Urothelium cell line (cell line): ENCODE results near the gene PGLYRP2.

ENCODE experiments used
- DNase-seq: peaks from one replicate; pipeline ENCODE4 v3.0.0; 2011; ENCODE audit warnings: low spot score, mixed read lengths
- FAIRE-seq: peaks from 2 replicates; lab custom pipeline; 2011; peaks lifted over from hg19 to GRCh38; lab: Jason Lieb, UNC

The PGLYRP2 gene

DNA sequence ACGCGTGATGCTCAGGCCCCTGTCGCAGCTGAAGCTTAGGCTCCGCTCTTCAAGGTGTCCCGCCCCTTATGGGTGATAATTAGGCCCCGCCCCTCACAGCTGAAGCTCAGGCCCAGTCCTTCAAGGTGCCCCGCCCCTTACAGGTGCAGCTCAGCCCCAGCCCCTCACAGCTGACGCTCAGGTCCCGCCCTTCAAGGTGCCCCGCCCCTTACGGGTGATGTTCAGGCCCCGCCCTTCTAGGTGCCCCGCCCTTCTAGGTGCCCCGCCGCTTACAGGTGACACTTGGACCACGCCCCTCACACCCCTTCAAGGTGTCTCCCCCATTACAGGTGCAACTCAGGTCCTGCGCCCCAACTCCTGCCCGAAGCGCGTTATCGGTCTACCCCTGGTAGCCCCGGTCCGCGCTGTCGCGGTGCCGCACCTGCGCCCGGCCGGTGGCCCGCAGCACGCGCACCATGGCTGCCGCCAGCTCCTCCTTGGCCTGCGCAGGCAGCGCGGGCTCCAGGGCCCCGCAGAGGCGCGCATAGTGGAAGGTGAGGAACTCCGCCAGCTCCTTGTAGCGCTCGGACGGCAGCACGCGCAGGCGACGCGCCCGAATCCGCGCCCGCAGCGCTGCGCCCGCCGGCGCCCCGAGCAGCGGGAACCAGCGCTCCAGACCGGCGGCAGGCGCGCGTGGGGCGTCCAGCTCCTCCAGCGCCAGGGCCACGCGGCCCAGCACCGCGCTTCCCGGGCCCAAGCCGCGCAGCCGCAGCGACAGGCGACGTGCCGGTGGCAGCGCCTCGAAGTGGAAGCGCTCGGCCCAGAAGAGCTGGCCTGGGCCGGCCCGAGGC, 22.2 kb downstream of the PGLYRP2 start:
- FAIRE-seq, result no peak
- no peak for DNase-seq

DNA sequence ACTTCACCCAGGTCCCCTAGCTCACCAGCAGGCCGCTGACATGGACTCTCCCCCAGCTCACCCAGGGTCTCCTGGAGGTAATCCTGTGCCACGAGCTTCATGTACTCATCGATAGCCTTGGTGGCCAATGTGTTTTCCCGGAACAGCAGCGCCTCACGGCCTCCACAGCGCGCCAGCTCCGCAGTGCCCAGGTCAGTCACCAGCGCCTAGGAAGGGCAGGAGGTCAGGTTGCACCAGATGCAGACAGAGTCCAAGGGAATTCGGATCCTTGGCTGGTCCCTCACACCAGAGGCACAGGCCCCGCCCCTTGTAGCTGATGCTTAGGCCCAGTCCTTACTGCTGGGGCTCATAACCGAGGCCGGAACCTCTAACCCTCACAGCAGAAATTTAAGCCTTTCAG, 22.9 kb downstream of the PGLYRP2 start:
- FAIRE-seq (no peak), DNase-seq (no peak)

DNA sequence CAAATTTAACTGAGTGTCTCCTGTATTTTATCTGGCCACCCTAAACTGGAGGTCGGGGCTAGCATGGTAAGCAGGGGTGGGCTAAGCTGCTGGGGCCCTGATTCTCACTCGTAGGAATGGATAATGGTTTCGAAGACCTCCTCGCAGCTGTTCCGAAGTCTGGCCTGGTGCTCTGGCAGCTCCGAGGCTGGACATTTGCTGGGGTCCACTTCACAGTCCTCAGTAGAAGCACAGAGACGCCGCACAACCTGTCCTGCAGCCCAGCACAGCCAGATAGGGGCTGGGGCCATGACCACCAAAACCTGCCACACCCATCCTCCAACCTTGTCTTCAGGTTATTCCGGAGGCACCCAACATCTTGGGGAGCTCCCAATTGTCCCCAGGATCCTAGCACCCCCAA, 23.3 kb downstream of the PGLYRP2 start:
- FAIRE-seq (no peak), DNase-seq (no peak)

DNA sequence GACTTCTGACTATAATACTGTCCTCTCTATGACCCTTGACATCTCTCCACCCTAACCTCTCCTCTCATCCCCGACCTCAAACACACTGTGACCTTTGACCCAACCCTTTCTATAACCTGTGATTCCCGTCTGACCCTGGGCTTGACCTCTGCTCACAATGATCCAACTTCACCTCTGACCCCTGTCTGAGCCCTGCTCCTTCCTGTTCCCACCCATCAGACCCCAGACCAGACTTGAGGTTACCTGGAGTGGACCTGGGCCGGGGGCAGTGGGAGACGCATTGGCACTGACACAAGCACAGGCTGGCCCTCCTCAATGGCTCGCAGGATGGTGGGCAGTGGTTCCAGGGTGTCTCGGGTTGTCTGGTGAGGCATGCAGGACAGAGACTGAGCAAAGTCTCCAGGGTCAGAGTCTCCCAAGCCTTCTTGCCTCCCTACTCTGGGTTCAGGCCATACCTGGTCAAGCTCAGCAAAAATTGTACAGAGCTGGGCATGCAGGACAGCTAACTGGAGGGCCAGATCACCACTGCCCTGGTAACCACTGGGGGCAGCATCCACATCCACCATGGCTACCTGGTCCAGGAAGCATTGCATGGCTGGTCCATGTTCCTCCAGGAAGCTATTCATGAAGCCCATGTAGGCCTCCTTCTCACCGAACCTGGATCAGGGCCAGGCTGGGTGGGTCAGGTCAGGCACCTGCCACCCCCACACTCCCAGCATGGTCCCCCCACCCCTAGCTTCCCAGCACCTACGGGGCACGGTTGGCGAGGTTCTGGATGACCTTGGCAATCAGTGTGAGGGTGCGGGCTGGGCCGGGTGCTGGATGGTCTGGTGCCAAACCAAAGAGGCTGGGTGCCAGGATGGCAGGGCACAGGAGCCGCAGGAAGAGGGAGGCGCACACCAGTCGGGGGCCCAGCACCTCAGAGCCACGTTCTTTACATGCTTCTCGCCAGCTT, 25.1 kb downstream of the PGLYRP2 start:
- DNase-seq, result no peak
- FAIRE-seq, result no peak

DNA sequence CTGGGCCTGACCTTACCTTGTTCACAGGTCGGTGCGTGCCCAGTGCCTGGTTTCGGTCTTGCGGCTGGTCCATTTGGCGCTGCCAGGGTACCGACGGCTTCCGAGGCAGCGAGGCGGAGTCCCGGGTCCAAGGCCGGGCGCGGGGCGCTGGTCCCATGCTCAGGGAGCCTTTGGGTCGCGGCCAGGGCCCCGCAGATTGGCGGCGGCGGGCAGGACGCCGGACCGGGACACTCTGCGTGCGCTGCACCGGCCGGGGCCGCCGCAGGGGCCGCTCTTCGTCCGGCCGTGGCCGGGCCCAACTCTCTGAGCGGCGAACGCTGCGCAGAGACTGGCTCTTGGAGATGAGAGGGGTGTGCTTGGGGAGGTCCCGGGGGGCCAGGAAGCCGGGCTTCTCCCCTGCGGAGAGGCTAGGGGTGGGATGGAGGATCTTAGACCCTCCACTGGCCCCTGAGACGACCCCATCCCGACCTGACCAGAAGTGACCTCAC, 26.2 kb downstream of the PGLYRP2 start:
- DNase-seq, result no peak
- FAIRE-seq, result no peak

DNA sequence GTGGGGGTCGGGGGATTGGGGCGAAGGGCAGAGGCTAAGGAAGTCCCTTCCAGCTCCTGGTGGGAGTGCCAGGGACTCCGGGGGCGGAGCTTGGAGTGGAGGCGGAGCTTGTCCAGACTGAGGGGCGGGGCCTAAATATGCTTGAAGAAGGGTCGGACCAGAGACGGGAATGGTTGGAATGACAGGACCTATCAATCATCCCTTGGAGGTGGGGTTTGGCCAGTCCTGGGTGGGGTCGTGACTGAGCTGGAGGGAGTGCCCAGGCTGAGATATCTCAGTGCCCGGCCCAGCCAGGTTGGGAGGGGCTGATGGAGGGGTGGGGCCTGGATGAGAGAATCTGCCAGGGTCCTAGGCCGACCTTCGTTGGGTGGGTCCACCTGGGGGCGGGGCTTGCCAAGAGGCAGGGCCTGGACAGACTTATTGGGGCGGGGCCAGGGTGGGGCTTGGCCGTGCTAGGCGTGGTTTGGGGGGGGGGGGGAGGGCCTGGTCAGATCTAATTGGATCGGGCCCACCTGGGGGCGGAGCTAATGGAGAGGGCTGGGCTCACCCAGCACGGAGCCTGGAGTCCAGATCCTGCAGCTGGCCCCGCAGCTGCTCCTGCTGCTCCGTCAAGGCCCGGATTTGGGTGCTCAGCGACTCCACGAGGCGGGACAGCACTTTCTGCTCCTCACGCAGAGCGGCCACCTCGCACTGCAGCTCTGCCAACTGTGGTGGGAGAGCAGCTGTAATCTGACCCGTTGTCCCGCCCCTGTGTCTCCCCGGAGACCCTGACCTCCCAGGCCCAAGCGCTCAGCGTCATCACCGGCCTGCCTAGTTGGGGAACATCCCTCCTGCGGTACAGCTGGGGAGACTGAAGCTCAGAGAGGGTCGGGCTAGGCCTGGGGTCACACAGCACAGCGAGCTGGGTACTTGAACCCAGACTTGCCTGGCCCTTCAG, 26.9 kb downstream of the PGLYRP2 start:
- DNase-seq (no peak), FAIRE-seq (no peak)

DNA sequence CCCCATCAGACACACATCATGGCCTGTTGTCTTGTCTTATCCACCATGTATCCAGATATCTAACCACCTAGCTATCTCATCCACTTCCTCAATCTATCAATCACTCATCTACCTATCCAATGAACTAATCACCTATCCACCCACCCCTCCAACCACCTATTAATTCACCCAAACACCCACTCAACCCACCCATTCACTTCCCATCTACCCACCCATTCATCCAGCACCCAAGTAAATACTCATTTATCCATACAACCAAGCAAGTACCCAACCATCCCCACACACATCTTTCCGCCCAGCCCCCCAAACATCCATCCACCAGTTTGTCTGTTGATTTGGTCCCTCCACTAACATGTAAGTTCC, 28.8 kb downstream of the PGLYRP2 start:
- DNase-seq, result no peak
- no peak for FAIRE-seq

DNA sequence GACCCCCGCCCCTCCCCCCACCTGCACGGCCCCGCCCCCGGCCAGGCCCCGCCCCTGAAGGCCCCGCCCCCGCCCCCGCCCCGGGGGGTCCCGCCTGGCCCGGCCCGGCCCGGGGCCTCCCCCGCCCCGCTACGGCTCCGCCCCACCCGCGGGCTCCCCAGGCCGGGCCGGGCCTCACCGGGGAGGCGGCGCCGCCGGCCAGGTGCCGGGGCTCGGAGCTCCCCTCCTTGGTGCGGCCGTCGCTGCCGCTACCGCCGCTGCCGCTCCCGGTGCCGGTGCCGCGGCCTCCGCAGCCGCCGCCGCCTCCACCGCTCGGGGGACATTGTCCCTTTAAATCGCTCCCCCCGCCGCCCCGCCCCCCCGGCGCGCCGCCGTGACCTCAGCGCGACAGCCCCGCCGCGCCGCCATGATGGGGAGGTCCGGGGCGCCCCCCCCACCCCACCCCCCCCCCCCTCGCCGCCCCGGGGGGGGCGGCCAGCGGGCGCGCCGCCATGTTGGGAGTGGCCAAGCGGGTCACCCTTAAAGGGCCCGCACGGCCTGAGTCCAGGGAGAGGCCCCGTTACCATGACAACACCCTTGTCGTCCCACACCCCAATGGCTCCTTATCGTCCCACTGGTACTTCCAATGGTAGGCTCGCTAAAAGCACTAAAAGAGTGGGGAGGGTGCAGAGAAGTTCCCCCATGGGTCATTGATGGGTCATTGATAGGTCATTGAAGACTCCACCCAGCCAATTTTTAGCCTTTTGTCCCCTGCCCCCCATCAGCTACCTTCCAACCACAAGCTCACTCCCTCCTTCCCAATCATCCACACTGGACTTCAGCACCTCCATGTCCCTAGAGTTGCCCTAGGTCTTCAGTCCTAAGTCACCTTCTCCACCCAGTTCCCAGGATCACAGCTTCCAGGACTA, 29.4 kb downstream of the PGLYRP2 start, which contains the start of gene WIZ:
WIZ (minus strand) TSS at position 337 of the 908 bp plus-strand sequence. CDS start 1,649 bp downstream, outside the sequence.
- FAIRE-seq (no peak), DNase-seq (peak; percentile 86)

DNA sequence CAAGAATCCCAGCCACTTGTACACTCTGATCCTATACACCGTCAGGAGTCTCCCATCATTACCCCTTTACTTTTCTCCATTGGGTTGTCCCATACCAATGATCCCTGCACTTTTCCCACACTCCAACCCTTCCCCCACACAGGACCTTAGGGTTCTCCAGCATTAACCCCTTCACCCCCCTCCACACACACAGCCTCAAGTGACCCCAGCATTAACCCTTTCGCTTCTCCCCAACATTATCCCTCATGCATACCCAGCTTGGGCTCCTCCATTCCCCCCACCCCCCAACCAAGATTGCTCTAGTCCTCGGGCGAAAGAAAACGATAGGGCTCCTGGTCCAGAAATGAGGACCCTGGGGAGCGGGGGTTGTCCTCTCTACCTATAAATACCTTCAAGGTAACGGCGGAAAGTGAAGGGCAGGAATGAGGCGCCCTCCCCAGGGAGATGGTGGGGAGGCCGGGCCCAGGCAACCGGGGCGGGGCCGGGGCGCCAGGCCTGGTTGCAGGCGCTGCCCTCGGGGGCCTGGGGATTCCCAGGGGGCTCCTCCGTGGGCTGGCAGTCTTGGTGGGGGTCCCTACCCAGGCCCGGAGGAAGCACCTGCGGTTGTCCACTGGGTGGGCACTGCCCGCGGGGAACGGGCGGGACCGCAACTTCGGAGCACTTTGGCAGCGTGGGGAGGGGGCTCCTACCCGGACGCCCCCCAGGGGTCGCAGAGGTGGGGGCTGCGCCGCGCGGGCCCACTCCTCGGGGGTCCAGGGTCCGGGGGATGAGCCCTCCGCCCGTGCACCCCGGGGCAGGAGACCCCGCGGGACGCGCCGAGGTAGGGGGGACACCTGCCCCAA, 30.3 kb downstream of the PGLYRP2 start:
- DNase-seq (no peak), FAIRE-seq (no peak)

DNA sequence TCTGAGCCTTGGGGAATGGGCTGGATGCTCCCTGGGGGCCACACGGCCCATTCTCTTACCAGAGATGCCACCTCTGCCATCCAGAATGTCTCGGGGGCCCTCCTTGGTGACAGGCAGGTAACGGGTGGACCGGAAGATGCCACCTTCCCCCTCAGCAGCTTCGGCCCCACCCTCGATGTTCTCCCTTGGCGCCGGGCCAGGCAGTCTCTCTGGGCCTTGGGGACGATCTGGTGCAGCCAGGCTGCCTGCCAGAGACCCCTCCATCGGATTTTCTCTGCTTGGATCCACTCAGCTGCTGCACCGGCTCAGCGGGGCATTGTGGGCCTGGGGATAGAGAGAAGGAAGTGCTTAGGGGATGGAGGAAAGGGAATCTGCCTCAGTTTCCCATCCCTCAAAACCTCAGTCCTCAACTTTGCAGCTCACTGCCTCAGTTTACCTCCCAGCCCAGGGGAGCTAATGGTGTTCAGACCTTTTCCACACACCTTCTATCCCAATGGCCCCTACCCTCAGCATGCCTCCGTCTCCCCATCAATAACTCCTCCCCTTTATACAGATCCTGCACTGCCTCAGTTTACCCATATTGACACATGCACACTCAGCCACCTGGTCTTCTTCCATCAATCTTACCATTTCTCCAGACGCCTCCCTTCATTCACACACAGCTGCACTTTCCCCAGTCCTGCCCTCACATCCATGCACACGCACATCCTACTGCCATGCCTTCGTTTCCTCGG, 31.1 kb downstream of the PGLYRP2 start:
- FAIRE-seq (no peak), DNase-seq (no peak)

DNA sequence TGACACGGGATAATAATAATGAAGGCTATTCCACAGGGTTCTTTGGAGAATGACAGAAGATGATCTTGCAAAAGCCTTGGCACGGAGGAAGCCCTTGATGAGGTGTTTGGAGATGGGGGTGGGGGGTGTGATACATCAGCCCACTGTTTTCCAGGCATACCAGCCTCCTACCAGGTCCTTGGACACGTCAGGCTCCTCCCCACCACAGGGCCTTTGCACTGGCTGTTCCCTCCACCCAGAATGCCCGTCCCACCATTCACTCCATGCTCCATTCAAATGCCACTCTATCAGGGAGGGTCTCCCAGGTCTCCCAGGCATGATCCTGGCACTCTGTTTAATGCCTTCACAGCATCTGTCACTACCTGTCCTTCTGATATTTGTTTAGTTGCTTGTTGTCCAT, 32.2 kb downstream of the PGLYRP2 start:
- DNase-seq, result no peak
- FAIRE-seq, result no peak

DNA sequence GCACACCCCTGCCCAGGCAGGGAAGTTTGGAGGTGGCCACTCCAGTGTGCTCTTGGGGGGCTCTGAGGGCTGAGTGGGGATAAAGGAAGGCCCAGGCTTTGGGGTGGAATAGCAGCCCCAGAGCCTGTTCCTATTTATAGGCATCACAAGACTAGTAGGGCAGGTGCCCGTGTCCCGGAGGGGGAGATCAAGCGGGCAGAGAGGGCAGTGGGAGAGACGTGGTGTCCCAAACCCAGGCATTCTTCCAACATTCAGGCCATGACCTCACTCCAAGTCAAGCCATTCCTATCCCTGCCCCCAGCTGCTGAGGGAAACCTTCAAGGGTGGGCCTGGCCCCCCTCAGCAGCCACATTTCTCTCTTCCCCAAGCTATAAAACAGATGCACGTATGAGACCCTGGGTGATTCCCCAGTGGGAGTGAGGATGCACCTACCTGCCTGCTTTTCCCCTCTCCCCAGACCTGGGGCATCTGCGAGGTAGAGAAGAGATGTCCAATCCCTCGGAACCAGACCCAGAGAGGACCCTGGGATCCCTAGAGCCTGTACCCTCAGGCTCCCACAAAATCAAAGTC, 33.4 kb downstream of the PGLYRP2 start:
- DNase-seq, result no peak

DNA sequence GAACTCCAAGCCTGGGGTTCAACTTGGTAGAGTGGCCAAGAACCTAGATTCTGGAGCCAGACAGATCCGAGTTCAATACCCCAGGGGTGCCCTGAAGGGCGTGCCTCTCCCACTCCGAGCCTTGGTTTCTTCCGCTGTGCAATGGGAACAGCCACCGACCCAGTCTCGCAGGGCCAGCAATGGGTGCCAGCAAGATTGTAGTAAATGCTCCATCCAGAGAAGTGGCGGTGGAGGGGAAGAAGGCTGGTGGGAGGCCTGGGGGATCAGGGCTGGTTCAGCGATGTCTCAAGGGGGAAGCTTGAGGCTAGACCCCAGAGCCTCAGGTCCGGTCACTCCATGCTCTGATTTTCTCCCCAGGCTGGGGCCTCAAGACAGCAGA, 34.1 kb downstream of the PGLYRP2 start:
- no peak for FAIRE-seq
- DNase-seq, result no peak

More for the DNA sequence above, 33.4 kb downstream of the PGLYRP2 start:
- no peak for FAIRE-seq

DNA sequence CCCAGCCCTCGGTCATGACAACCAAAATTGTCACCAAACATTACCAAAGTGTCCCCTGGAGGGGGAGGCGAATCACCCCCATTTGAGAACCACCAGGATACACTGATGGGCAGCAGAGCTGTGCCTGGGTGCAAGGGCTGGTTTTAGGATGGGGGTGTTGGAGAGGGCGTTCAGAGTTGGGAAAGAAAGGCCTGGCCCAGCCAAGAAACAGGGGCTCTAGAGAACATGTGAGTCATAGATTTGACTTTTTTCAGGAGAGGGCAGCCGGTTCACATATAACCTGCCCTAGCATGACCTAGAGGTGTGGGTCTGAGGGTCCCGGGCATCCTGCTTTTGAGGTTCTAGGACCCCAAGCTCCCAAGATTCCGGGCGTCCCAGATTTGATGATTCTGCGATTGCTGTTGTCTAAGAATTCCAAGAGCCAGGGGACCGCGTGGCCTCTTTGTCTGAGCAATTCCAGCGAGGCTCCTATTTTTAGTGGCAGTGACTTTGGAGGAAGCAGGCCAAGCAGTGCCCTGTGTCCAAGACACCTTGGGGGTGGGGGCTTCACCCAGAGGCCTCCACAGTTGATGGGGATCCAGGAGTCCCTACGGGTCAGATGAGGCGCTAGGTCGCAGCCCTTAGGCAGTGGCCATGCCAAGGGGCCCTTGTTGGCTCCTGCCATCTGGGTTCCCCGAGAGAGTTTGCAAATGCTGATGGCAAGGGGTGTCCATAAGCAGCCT, 34.6 kb downstream of the PGLYRP2 start:
- DNase-seq, result no peak
- no peak for FAIRE-seq

DNA sequence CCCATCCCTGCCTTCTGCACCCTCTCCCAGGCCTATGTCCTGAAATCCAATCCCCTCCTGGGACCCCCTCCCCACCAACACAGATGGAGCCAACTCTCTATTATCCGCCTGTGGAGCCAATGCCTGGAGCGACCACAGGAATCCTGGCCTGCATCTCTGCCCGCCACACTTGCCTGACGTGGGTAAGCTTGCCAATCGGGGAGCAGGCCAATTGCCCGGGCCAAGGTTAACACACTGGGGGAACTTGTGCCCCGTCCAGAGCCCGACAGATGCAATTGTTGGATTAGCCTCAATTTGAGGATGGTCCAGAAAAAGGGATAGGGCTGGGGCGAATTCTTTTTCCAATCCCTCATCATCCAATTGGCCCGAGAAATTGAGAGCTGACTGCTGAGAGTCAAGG, 35.5 kb downstream of the PGLYRP2 start:
- DNase-seq (no peak), FAIRE-seq (no peak)

DNA sequence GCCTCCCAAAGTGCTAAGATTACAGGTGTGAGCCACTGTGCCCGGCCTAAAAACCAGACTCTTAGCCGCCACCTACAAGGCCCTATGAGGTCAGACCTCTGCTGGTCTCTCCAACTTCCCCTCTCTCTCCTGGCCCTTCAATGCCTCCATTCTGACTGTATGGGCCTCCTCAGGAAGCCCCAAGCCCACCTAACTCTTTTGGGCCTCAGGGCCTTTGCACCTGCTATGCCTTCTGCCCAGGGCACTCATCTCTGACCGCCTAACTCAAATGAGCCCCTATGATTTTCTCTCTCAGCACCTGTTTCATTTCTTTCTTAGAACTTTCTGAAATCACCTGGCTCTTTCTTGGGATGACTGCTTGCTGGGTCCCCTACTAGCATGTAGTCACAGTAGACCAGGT, 36.0 kb downstream of the PGLYRP2 start:
- DNase-seq (no peak), FAIRE-seq (no peak)
